K562 (cell line): ENCODE measurements around the gene CACNA2D4. TPM values are rescaled to one million over a fixed set of nuclear protein-coding genes. Genes with fewer than 3 reads are reported as not detected.

ENCODE experiments used
- ATAC-seq: fragments of 200-7000 bp; cut with Tn5 transposase; 3 replicates; pipeline ENCODE4 v1.9.1; 2020; ENCODE audit warnings: moderate library complexity
- BruUV-seq: library from RNA; stranded (reverse); fragments of 400-500 nt; replicated peaks from 2 replicates; lab custom pipeline; 2021; lab: Mats Ljungman, UMichigan
- CTCF ChIA-PET: fragments of 300-600 bp; formaldehyde crosslinking; extraction: SDS; loops from one replicate; lab custom pipeline; 2021; ENCODE audit warnings: low intra/inter-chr PET ratio; lab: Yijun Ruan, JAX
- POLR2A ChIA-PET: fragments of 300-600, 350-650 bp; sonication (Branson Sonifier 250); formaldehyde crosslinking; extraction: SDS; loops from one replicate; lab custom pipeline; 2021; ENCODE audit warnings: antibody characterized with exemption, inconsistent platforms; lab: Yijun Ruan, JAX
- DNase-seq, 4 experiments: peaks; one replicate each; pipeline versions ENCODE4 v3.0.0 to v3.0.0-alpha.2; 2011 to 2018; ENCODE audit warnings: low spot score in 3 of 4, mixed read lengths in 3 of 4; ENCODE audit errors: extremely low read depth in 1 of 4
- FAIRE-seq: peaks from 2 replicates; lab custom pipeline; 2011; peaks lifted over from hg19 to GRCh38; lab: Jason Lieb, UNC
- H2AFZ ChIP-seq: 2 replicates; pipeline ENCODE4 v1.6.0; 2011; ENCODE audit warnings: low read depth, low read length, control low read depth, inconsistent platforms
- H3K27ac ChIP-seq: fragments of 200-600 bp; 3 replicates; pipeline ENCODE4 v1.8.0; 2011; ENCODE audit warnings: low read depth, mild to moderate bottlenecking, control low read depth, inconsistent platforms, low read length, moderate library complexity, mixed read lengths; ENCODE audit errors: extremely low read depth
- H3K27me3 ChIP-seq, 2 experiments: fragments of 300-600 bp in 1 of 2; 2 replicates in 1 of 2; 3 replicates in 1 of 2; pipeline versions ENCODE4 v1.6.0 to v1.8.0; 2011; ENCODE audit warnings: inconsistent platforms in 2 of 2, low read length in 2 of 2, mild to moderate bottlenecking in 1 of 2, mixed read lengths in 1 of 2, moderate library complexity in 1 of 2; ENCODE audit not compliant: control insufficient read depth in 2 of 2, insufficient read depth in 2 of 2
- H3K36me3 ChIP-seq: fragments of 300-600 bp; 3 replicates; pipeline ENCODE4 v1.8.0; 2011; ENCODE audit warnings: mild to moderate bottlenecking, low read length, inconsistent platforms; ENCODE audit not compliant: control insufficient read depth, insufficient read depth
- H3K4me1 ChIP-seq, 2 experiments: fragments of 200-600 bp in 1 of 2; replicated peaks in 1 of 2; 2 replicates in 1 of 2; 3 replicates in 1 of 2; pipeline versions ENCODE4 v1.5.1 to v1.8.0; 2011; ENCODE audit warnings: inconsistent platforms in 2 of 2, low read length in 2 of 2, mild to moderate bottlenecking in 1 of 2, mixed read lengths in 1 of 2, moderate library complexity in 1 of 2; ENCODE audit not compliant: control insufficient read depth in 2 of 2, insufficient read depth in 2 of 2
- H3K4me2 ChIP-seq: 2 replicates; pipeline ENCODE4 v1.6.1; 2011; ENCODE audit warnings: low read length, control low read depth, inconsistent platforms, mixed read lengths; ENCODE audit not compliant: insufficient read depth
- H3K4me3 ChIP-seq: fragments of 200-600 bp; sonication (generic), shearing (Covaris generic); 2 replicates; pipeline ENCODE4 v1.5.1; 2016; ENCODE audit warnings: control low read depth, inconsistent platforms
- H3K79me2 ChIP-seq: fragments of 200-600 bp; 3 replicates; pipeline ENCODE4 v1.8.0; 2011; ENCODE audit warnings: low read length, inconsistent platforms; ENCODE audit not compliant: control insufficient read depth, insufficient read depth
- H3K9ac ChIP-seq, 2 experiments: 2 replicates each; pipeline versions ENCODE4 v1.6.0 to v1.6.1; 2011; ENCODE audit warnings: low read depth in 2 of 2, low read length in 2 of 2, control low read depth in 1 of 2, inconsistent platforms in 1 of 2, mild to moderate bottlenecking in 1 of 2, mixed read lengths in 1 of 2; ENCODE audit not compliant: insufficient read depth in 1 of 2
- H3K9me1 ChIP-seq: one replicate; pipeline ENCODE4 v1.6.0; 2011; ENCODE audit warnings: inconsistent platforms, mild to moderate bottlenecking, low read length, moderate library complexity; ENCODE audit not compliant: control insufficient read depth, insufficient read depth
- H3K9me3 ChIP-seq: replicated peaks from 2 replicates; pipeline ENCODE4 v1.5.1; 2011; ENCODE audit warnings: low read depth, low read length, inconsistent platforms; ENCODE audit not compliant: control insufficient read depth, insufficient read depth
- H4K20me1 ChIP-seq: replicated peaks from 2 replicates; pipeline ENCODE4 v1.6.1; 2011; ENCODE audit warnings: low read length, inconsistent platforms, mixed read lengths; ENCODE audit not compliant: control insufficient read depth, insufficient read depth
- BRF1 ChIP-seq: IDR thresholded peaks from 3 replicates; pipeline ENCODE4 v1.6.1; 2011; ENCODE audit warnings: borderline replicate concordance, mild to moderate bottlenecking; ENCODE audit not compliant: insufficient read length; ENCODE audit errors: extremely low read depth
- GABPB1 ChIP-seq: sonication (generic); formaldehyde crosslinking; IDR thresholded peaks from 2 replicates; pipeline ENCODE4 v1.8.0; 2022; ENCODE audit warnings: mild to moderate bottlenecking, missing genetic modification reagents
- KLF1 ChIP-seq: fragments of 450-650 bp; IDR thresholded peaks from 2 replicates; pipeline ENCODE4 v1.6.1; 2016; ENCODE audit warnings: missing genetic modification characterization, missing compliant biosample characterization
- MEF2A ChIP-seq: IDR thresholded peaks from 2 replicates; pipeline ENCODE4 v1.6.1; 2011; ENCODE audit warnings: low read depth, mild to moderate bottlenecking, low read length, moderate library complexity; ENCODE audit not compliant: control insufficient read depth
- MYNN ChIP-seq, 2 experiments: sonication (generic); formaldehyde crosslinking in 1 of 2; IDR thresholded peaks; 2 replicates each; pipeline versions ENCODE4 v1.5.0 to v1.6.1; 2016 to 2020; ENCODE audit warnings: antibody characterized with exemption in 1 of 2, missing genetic modification reagents in 1 of 2
- NFRKB ChIP-seq: fragments of 450-650 bp; IDR thresholded peaks from 2 replicates; pipeline ENCODE4 v1.6.1; 2016; ENCODE audit warnings: low read depth
- PHF21A ChIP-seq: fragments of 450-650 bp; IDR thresholded peaks from 2 replicates; pipeline ENCODE4 v1.6.1; 2017; ENCODE audit warnings: low read depth, borderline replicate concordance
- PTTG1 ChIP-seq: fragments of 450-650 bp; IDR thresholded peaks from 2 replicates; pipeline ENCODE4 v1.6.1; 2016; ENCODE audit warnings: low read depth, mild to moderate bottlenecking, missing genetic modification characterization, missing compliant biosample characterization
- SIX5 ChIP-seq, 2 experiments: IDR thresholded peaks; 2 replicates each; pipeline ENCODE4 v1.6.1; 2011; ENCODE audit warnings: low read length in 2 of 2, borderline replicate concordance in 1 of 2, low read depth in 1 of 2, mild to moderate bottlenecking in 1 of 2, moderate library complexity in 1 of 2; ENCODE audit not compliant: insufficient read depth in 1 of 2
- SMARCC2 ChIP-seq: fragments of 450-650 bp; IDR thresholded peaks from 2 replicates; pipeline ENCODE4 v1.6.1; 2017; ENCODE audit warnings: antibody characterized with exemption, moderate library complexity, mild to moderate bottlenecking, low read depth
- STAT5A ChIP-seq: IDR thresholded peaks from 2 replicates; pipeline ENCODE4 v1.6.1; 2012; ENCODE audit warnings: low read length, inconsistent platforms, borderline replicate concordance
- ZNF232 ChIP-seq: sonication (generic); formaldehyde crosslinking; IDR thresholded peaks from 2 replicates; pipeline ENCODE4 v1.8.0; 2022; ENCODE audit warnings: mild to moderate bottlenecking, missing genetic modification reagents
- ZNF449 ChIP-seq: fragments of 250-450 bp; sonication (Bioruptor Pico); IDR thresholded peaks from 2 replicates; pipeline ENCODE4 v1.8.0; 2022; ENCODE audit warnings: moderate library complexity, mild to moderate bottlenecking, inconsistent platforms
- ZNF695 ChIP-seq: fragments of 450-650 bp; formaldehyde crosslinking; IDR thresholded peaks from 2 replicates; pipeline ENCODE4 v1.4.0; 2020; ENCODE audit warnings: mild to moderate bottlenecking, moderate library complexity
- WGBS: fragments of 100-300 bp; shearing (Covaris generic); methylation state at CpG from one replicate; pipeline ENCODE4 v1.1.6; 2016; ENCODE audit warnings: low coverage, mixed read lengths; ENCODE audit not compliant: insufficient coverage; ENCODE audit errors: missing lambda C conversion rate; 5-methylcytosine and 5-hydroxymethylcytosine counted together
- in situ Hi-C: fragments of 300-500 bp; cut with MboI; formaldehyde crosslinking; loops from 4 replicates; pipeline ENCODE4 v1.15.0; 2018; ENCODE audit warnings: inconsistent platforms, mixed read lengths
- intact Hi-C: fragments of 100-400 bp; cut with micrococcal nuclease; formaldehyde crosslinking; loops from 2 replicates; pipeline ENCODE4 v1.14.2; 2022
- polyA plus RNA-seq, 8 experiments: library from polyadenylated mRNA; depleted of rRNA in 4 of 8; stranded (reverse) in 5 of 8; unstranded in 3 of 8; fragments of >200 nt; fragmentation: Nextera tagmentation in 2 of 8; fragmentation: Illumina TruSeq in 1 of 8; extraction: Ambion mirVana in 2 of 8; extraction: Trizol in 1 of 8; gene quantifications; 2 replicates each; pipeline versions ENCODE4 v1.2.1 to v1.2.3, GENCODE V29; 2011 to 2014; ENCODE audit warnings: inconsistent platforms in 1 of 8, missing spikeins in 1 of 8
- total RNA-seq, 7 experiments: library from RNA; depleted of rRNA in 6 of 7; stranded (reverse); fragments of >200 nt in 6 of 7; fragmentation: Illumina TruSeq in 2 of 7; extraction: Trizol in 2 of 7; gene quantifications; 2 replicates each; pipeline versions ENCODE4 v1.2.1 to v1.2.3, GENCODE V29; 2011 to 2021; ENCODE audit warnings: low replicate concordance in 1 of 7

Gene CACNA2D4
- total and polyA plus RNA-seq, 9 of the 15 experiments (the other 6 are each of a cell fraction or from before 2014, with no cell fraction given): 0.04 to 0.69 (median 0.40) TPM; not detected in 3

- no peaks in the 10 kb centered on the region for H4K20me1 ChIP-seq
- ChIA-PET POLR2A (no interaction called here), CTCF (no interaction called here)
- TF ChIP-seq ZNF232 (CRISPR knock-in tag): no peak
- TF ChIP-seq MYNN (IDR thresholded peaks at IDR 0.05): no peak
- TF ChIP-seq MYNN (CRISPR knock-in tag; IDR thresholded peaks at IDR 0.05): no peak
- TF ChIP-seq KLF1 (tag): no peak
- TF ChIP-seq GABPB1 (CRISPR knock-in tag): no peak
- no peak for TF ChIP-seq STAT5A
- TF ChIP-seq NFRKB: no peak
- no peak for TF ChIP-seq PHF21A
- TF ChIP-seq SIX5 (IDR thresholded peaks at IDR 0.05; ENCODE audit: borderline replicate concordance in 1 of 2, insufficient read depth in 1 of 2, low read depth in 1 of 2, low read length in 2 of 2): no peak
- TF ChIP-seq PTTG1 (tag): no peak
- no peak for TF ChIP-seq MEF2A
- no peak for TF ChIP-seq BRF1
- TF ChIP-seq ZNF449 (CRISPR knock-in tag): no peak
- TF ChIP-seq SMARCC2: no peak
- no peak for TF ChIP-seq ZNF695 (CRISPR knock-in tag)
- H3K79me2 ChIP-seq: no peaks in the 10 kb centered on the region
- WGBS: 31% methylated on average over 8 of the region's 16 CpGs
- no peak for DNase-seq
- no peaks in the 10 kb centered on the region for H3K9me1 ChIP-seq
- H3K27me3 ChIP-seq: peaks cover 0 to 27% of the 10 kb centered on the region in 2 experiments; a peak in 2 of 5 replicates
- H3K4me2 ChIP-seq: no peak overlapping the region
- peaks cover 0 to 15% of the 10 kb centered on the region in 2 experiments; a peak in 1 of 5 replicates for H3K4me1 ChIP-seq
- H3K36me3 ChIP-seq: no peaks in the 10 kb centered on the region
- no peaks in the 10 kb centered on the region for H3K9me3 ChIP-seq
- no peak overlapping the region for H3K27ac ChIP-seq
- H2AFZ ChIP-seq: no peak overlapping the region
- FAIRE-seq: no peak
- BruUV-seq: no TSS peak
- intact Hi-C loops (no loop called here), in situ Hi-C loops (no loop called here)
- no peak for ATAC-seq
- no peak overlapping the region for H3K4me3 ChIP-seq
- no peak overlapping the region for H3K9ac ChIP-seq
Observed at GRCh38 chr12:1933342-1934051, 15.0 kb upstream of the CACNA2D4 start.
